ENCODE measurements around the gene ZNF385D. TPM values are rescaled to one million over a fixed set of nuclear protein-coding genes. Genes with fewer than 3 reads are reported as not detected.

The ZNF385D gene
- polyA plus RNA-seq, 1 donor (not counting 4 experiments of a cell fraction or from before 2014, with no cell fraction given), result 0.46 TPM

DNA sequence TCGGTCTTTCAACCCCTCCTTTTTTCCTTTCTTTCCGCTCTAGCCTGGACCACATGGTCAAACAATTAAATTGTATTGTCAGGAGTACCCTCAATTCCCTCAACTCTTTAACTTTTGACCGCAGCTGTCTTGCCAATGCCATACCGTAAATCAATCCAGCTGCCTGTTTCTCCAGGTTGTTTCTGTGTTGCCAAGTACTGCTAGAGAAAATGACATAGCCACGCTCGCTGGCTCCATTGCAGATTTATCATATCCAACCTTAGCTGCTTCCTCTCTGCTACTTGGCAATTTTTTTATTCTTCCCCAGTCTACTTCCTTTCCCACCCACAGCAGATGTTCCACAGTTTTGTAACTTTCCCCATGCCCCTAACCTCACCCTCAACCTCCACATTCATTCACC, 60.0 kb downstream of the ZNF385D start:
- H2AFZ ChIP-seq (ENCODE audit: control insufficient read depth, low read length), result no peak overlapping the region
- no peak overlapping the region for H3K4me2 ChIP-seq (ENCODE audit: control insufficient read depth, extremely low read depth, insufficient read depth, low read depth, low read length)
- DNase-seq (ENCODE audit: low read depth, low spot score) (no peak), FAIRE-seq (no peak)
- H3K4me1 ChIP-seq (ENCODE audit: control insufficient read depth, extremely low read depth, insufficient read depth, low read length), result no peaks in the 10 kb centered on the region
- no peaks in the 10 kb centered on the region for H3K9me3 ChIP-seq (ENCODE audit: control insufficient read depth, low read depth, low read length)
- no peaks in the 10 kb centered on the region for H3K9me1 ChIP-seq (ENCODE audit: control insufficient read depth, extremely low read depth, insufficient read depth, low read length)
- H3K4me3 ChIP-seq (ENCODE audit: control insufficient read depth in 2 of 3, extremely low read depth in 1 of 3, insufficient read depth in 2 of 3, low read depth in 1 of 3, low read length in 3 of 3), result no peak overlapping the region
- H4K20me1 ChIP-seq (ENCODE audit: control insufficient read depth, extremely low read depth, insufficient read depth, low read length), result no peaks in the 10 kb centered on the region
- no peaks in the 10 kb centered on the region for H3K27me3 ChIP-seq (ENCODE audit: control insufficient read depth, extremely low read depth, insufficient read depth, low read length)
- no peak for TF ChIP-seq EZH2 (IDR thresholded peaks at IDR 0.05; ENCODE audit: low read length)
- TF ChIP-seq CTCF (optimal IDR thresholded peaks at IDR 0.05 in 1 of 3, IDR thresholded peaks at IDR 0.05 in 1 of 3, conservative IDR thresholded peaks at IDR 0.05 in 1 of 3; ENCODE audit: extremely low read depth in 1 of 3, insufficient read depth in 2 of 3, low read length in 3 of 3), result no peak
- H3K27ac ChIP-seq (ENCODE audit: control insufficient read depth, insufficient read depth, low read length), result no peak overlapping the region
- no peaks in the 10 kb centered on the region for H3K79me2 ChIP-seq (ENCODE audit: control insufficient read depth, insufficient read depth, low read length)
- dilution Hi-C loops (cut with MboI; ENCODE audit: extremely low pct_ligation_motif_present, low sequenced_read_pairs), result no loop called here
- H3K36me3 ChIP-seq (ENCODE audit: control insufficient read depth in 2 of 2, extremely low read depth in 1 of 2, insufficient read depth in 2 of 2, low read length in 2 of 2), result no peaks in the 10 kb centered on the region
- no peak overlapping the region for H3K9ac ChIP-seq (ENCODE audit: control insufficient read depth, extremely low read depth, insufficient read depth, low read length)

DNA sequence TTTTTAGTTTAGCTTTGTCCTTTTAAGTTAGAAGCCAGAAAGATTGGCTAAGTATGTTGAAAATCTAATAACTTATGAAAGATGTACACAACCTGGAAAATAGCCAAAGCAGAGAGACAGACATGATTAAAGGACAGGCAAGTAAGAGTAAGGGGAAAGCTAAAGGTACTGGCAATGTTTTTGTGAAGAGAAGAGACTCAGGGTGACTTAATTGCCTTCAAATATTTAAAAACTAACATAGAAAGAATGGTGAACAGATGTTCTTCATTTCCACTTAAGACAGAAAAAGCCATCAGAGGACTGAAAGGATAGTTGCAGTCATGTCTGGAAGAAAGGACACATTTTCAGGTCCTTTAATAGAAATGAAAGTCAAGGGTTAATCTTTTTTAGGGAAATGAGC, 68.8 kb downstream of the ZNF385D start:
- no peaks in the 10 kb centered on the region for H3K79me2 ChIP-seq (ENCODE audit: control insufficient read depth, insufficient read depth, low read length)
- no peaks in the 10 kb centered on the region for H4K20me1 ChIP-seq (ENCODE audit: control insufficient read depth, extremely low read depth, insufficient read depth, low read length)
- H3K4me3 ChIP-seq (ENCODE audit: control insufficient read depth in 2 of 3, extremely low read depth in 1 of 3, insufficient read depth in 2 of 3, low read depth in 1 of 3, low read length in 3 of 3), result no peak overlapping the region
- H3K27me3 ChIP-seq (ENCODE audit: control insufficient read depth, extremely low read depth, insufficient read depth, low read length), result no peaks in the 10 kb centered on the region
- no peak overlapping the region for H3K9ac ChIP-seq (ENCODE audit: control insufficient read depth, extremely low read depth, insufficient read depth, low read length)
- dilution Hi-C loops (cut with MboI; ENCODE audit: extremely low pct_ligation_motif_present, low sequenced_read_pairs), result no loop called here
- H3K9me1 ChIP-seq (ENCODE audit: control insufficient read depth, extremely low read depth, insufficient read depth, low read length), result no peaks in the 10 kb centered on the region
- H3K4me2 ChIP-seq (ENCODE audit: control insufficient read depth, extremely low read depth, insufficient read depth, low read depth, low read length), result no peak overlapping the region
- DNase-seq (ENCODE audit: low read depth, low spot score) (no peak), FAIRE-seq (no peak)
- H3K4me1 ChIP-seq (ENCODE audit: control insufficient read depth, extremely low read depth, insufficient read depth, low read length), result no peaks in the 10 kb centered on the region
- no peak overlapping the region for H2AFZ ChIP-seq (ENCODE audit: control insufficient read depth, low read length)
- H3K36me3 ChIP-seq (ENCODE audit: control insufficient read depth in 2 of 2, extremely low read depth in 1 of 2, insufficient read depth in 2 of 2, low read length in 2 of 2), result no peaks in the 10 kb centered on the region
- H3K27ac ChIP-seq (ENCODE audit: control insufficient read depth, insufficient read depth, low read length), result no peak overlapping the region
- H3K9me3 ChIP-seq (ENCODE audit: control insufficient read depth, low read depth, low read length), result no peaks in the 10 kb centered on the region
- TF ChIP-seq CTCF (optimal IDR thresholded peaks at IDR 0.05 in 1 of 3, IDR thresholded peaks at IDR 0.05 in 1 of 3, conservative IDR thresholded peaks at IDR 0.05 in 1 of 3; ENCODE audit: extremely low read depth in 1 of 3, insufficient read depth in 2 of 3, low read length in 3 of 3) (no peak), EZH2 (IDR thresholded peaks at IDR 0.05; ENCODE audit: low read length) (no peak)

Data from keratinocyte (primary cell).